GM10266 (cell line): Measurements from ENCODE around the gene SMC6.

Experiments
- DNase-seq: peaks from one replicate; pipeline ENCODE4 v3.0.0; 2012; ENCODE audit errors: extremely low spot score
- CTCF ChIP-seq: IDR thresholded peaks from 2 replicates; pipeline ENCODE4 v1.5.1; 2012; ENCODE audit warnings: mild to moderate bottlenecking, low read depth; ENCODE audit not compliant: control insufficient read depth, insufficient read depth; ENCODE audit errors: missing control alignments

SMC6 gene

GRCh38 chr2:17718689-17719088 is 34.9 kb downstream of the SMC6 start:
- TF ChIP-seq CTCF = no peak
- DNase-seq = no peak

- no peak for TF ChIP-seq CTCF
- DNase-seq = no peak
Measured at GRCh38 chr2:17717666-17718065, 35.9 kb downstream of the SMC6 start.

GRCh38 chr2:17713291-17713690 is 40.3 kb downstream of the SMC6 start:
- DNase-seq = no peak
- no peak for TF ChIP-seq CTCF

GRCh38 chr2:17710547-17711248 is 42.9 kb downstream of the SMC6 start:
- no peak for TF ChIP-seq CTCF

GRCh38 chr2:17709897-17710296 is 43.7 kb downstream of the SMC6 start:
- no peak for TF ChIP-seq CTCF

More at GRCh38 chr2:17710547-17711248, 42.9 kb downstream of the SMC6 start:
- no peak for DNase-seq

GRCh38 chr2:17708501-17708900 is 45.1 kb downstream of the SMC6 start:
- no peak for TF ChIP-seq CTCF
- no peak for DNase-seq

More at GRCh38 chr2:17709897-17710296, 43.7 kb downstream of the SMC6 start:
- DNase-seq = no peak

GRCh38 chr2:17706845-17707244 is 46.8 kb downstream of the SMC6 start:
- no peak for TF ChIP-seq CTCF
- DNase-seq = no peak
